ENCODE results near the gene ASB6. TPM values are rescaled to one million over a fixed set of nuclear protein-coding genes. Genes with fewer than 3 reads are reported as not detected.

Gene ASB6
- total RNA-seq, 1 donor: 21.0 TPM

GRCh38 chr9:129609486-129610212, 32.3 kb downstream of the ASB6 start:
- Histone ChIP-seq H3K27ac (ENCODE audit: low read depth, low read length) (peak overlapping the region; percentile 51), H3K4me1 (ENCODE audit: insufficient read depth, low read length) (peaks cover 21% of the 10 kb centered on the region), H3K4me2 (ENCODE audit: insufficient read depth, low read length) (peak overlapping the region; percentile 64), H2AFZ (ENCODE audit: low read length) (peak overlapping the region; percentile 41), H3K9me3 (ENCODE audit: low read depth, low read length) (no peaks in the 10 kb centered on the region), H3K27me3 (ENCODE audit: insufficient read depth, low read length) (no peaks in the 10 kb centered on the region), H4K20me1 (ENCODE audit: insufficient read depth, low read length) (no peaks in the 10 kb centered on the region), H3K36me3 (ENCODE audit: insufficient read depth, low read length) (no peaks in the 10 kb centered on the region), H3K4me3 (ENCODE audit: insufficient read depth, low read length) (peak overlapping the region; percentile 46), H3K79me2 (ENCODE audit: insufficient read depth, low read length) (no peaks in the 10 kb centered on the region)
- peak; percentile 96 for DNase-seq (ENCODE audit: insufficient read length, low spot score, missing footprints)
- TF ChIP-seq, protein P1, sequence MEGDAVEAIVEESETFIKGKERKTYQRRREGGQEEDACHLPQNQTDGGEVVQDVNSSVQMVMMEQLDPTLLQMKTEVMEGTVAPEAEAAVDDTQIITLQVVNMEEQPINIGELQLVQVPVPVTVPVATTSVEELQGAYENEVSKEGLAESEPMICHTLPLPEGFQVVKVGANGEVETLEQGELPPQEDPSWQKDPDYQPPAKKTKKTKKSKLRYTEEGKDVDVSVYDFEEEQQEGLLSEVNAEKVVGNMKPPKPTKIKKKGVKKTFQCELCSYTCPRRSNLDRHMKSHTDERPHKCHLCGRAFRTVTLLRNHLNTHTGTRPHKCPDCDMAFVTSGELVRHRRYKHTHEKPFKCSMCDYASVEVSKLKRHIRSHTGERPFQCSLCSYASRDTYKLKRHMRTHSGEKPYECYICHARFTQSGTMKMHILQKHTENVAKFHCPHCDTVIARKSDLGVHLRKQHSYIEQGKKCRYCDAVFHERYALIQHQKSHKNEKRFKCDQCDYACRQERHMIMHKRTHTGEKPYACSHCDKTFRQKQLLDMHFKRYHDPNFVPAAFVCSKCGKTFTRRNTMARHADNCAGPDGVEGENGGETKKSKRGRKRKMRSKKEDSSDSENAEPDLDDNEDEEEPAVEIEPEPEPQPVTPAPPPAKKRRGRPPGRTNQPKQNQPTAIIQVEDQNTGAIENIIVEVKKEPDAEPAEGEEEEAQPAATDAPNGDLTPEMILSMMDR (IDR thresholded peaks at IDR 0.05; ENCODE audit: extremely low read depth, low read depth, low read length): no peak

DNA sequence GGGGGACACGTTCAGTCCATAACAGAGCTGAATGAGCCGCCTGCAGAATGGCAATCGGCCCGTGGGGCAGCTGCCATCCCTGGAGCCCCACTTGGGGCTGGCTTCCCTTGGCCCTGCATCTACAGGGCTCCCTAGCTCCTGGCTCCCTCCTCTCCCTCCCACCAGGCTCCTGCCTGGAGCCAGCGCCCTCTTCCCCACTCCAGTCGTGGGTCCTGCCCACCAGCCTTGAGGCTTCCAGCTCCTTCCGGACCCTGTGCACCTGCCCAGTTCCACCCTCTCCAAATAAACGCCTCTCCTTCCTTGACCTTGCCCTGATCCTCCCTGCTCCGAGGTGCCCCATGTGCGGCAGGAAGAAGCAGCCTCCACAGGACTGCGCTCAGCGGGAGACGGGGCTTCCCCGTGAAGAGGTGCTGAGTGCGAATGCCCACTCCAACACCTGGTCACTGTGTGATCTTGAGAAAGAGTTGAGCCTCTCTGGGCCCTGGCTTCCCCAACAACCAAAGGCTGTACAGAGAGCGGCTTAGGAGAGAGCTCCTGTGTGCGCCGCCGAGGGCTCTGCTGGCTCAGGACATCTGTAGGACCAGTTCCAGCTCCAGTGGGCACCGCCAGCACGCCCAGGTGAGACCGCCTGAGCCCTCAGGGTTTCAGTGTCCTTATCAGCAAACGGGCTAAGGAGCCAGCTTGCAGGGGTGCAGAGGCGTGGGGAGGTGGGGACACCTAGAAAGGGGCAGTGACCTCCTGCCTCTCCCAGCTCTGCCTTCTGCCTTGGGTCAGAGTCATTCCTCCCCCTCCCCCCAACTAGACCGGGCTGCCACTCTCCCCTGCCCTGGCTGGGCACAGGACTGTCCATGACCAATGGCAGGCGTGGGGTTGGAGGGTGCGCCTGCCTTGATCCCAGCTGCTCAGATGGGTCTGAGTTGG, 33.1 kb downstream of the ASB6 start:
- no peaks in the 10 kb centered on the region for H3K79me2 ChIP-seq (ENCODE audit: insufficient read depth, low read length)
- H3K9me3 ChIP-seq (ENCODE audit: low read depth, low read length): no peaks in the 10 kb centered on the region
- H3K4me2 ChIP-seq (ENCODE audit: insufficient read depth, low read length): no peak overlapping the region
- peak; percentile 86 for DNase-seq (ENCODE audit: insufficient read length, low spot score, missing footprints)
- no peak overlapping the region for H3K4me3 ChIP-seq (ENCODE audit: insufficient read depth, low read length)
- H3K4me1 ChIP-seq (ENCODE audit: insufficient read depth, low read length): peaks cover 21% of the 10 kb centered on the region
- H3K27me3 ChIP-seq (ENCODE audit: insufficient read depth, low read length): no peaks in the 10 kb centered on the region
- TF ChIP-seq, protein P1 (IDR thresholded peaks at IDR 0.05; ENCODE audit: extremely low read depth, low read depth, low read length): no peak
- no peaks in the 10 kb centered on the region for H4K20me1 ChIP-seq (ENCODE audit: insufficient read depth, low read length)
- H3K27ac ChIP-seq (ENCODE audit: low read depth, low read length): no peak overlapping the region
- no peaks in the 10 kb centered on the region for H3K36me3 ChIP-seq (ENCODE audit: insufficient read depth, low read length)
- H2AFZ ChIP-seq (ENCODE audit: low read length): no peak overlapping the region

GRCh38 chr9:129607027-129607387, 34.9 kb downstream of the ASB6 start:
- Histone ChIP-seq H3K4me2 (ENCODE audit: insufficient read depth, low read length) (no peak overlapping the region), H2AFZ (ENCODE audit: low read length) (no peak overlapping the region), H3K27me3 (ENCODE audit: insufficient read depth, low read length) (no peaks in the 10 kb centered on the region), H3K9me3 (ENCODE audit: low read depth, low read length) (no peaks in the 10 kb centered on the region), H3K27ac (ENCODE audit: low read depth, low read length) (peak overlapping the region; percentile 62), H3K36me3 (ENCODE audit: insufficient read depth, low read length) (no peaks in the 10 kb centered on the region), H3K4me1 (ENCODE audit: insufficient read depth, low read length) (peaks cover 21% of the 10 kb centered on the region), H3K4me3 (ENCODE audit: insufficient read depth, low read length) (no peak overlapping the region), H3K79me2 (ENCODE audit: insufficient read depth, low read length) (no peaks in the 10 kb centered on the region), H4K20me1 (ENCODE audit: insufficient read depth, low read length) (no peaks in the 10 kb centered on the region)
- DNase-seq (ENCODE audit: insufficient read length, low spot score, missing footprints): no peak
- TF ChIP-seq, protein P1 (IDR thresholded peaks at IDR 0.05; ENCODE audit: extremely low read depth, low read depth, low read length): no peak

Measured in osteoblast (primary cell).